Subcutaneous abdominal adipose tissue (tissue), 5 donors: ENCODE results near the gene PSMB9.
"Not testable (repeated sequence)": the region's sequence is repeated elsewhere in the genome, so short reads cannot be mapped to it uniquely, and the experiment has no call there.

ENCODE experiments used
- H3K27ac ChIP-seq: one replicate; pipeline ENCODE4 v1.7.0; 2013; ENCODE audit warnings: low read depth, mild to moderate bottlenecking, inconsistent platforms, low read length, moderate library complexity
- H3K27me3 ChIP-seq, 5 donors: one replicate each; pipeline ENCODE4 v1.7.0; 2013; ENCODE audit warnings: low read length in 5 of 5, inconsistent platforms in 1 of 5; ENCODE audit not compliant: control insufficient read depth in 5 of 5, insufficient read depth in 4 of 5
- H3K36me3 ChIP-seq, 5 donors: one replicate each; pipeline ENCODE4 v1.7.0; 2013; ENCODE audit warnings: low read length in 5 of 5; ENCODE audit not compliant: control insufficient read depth in 5 of 5, insufficient read depth in 5 of 5
- H3K4me1 ChIP-seq, 5 donors: one replicate each; pipeline ENCODE4 v1.7.0; 2013; ENCODE audit warnings: low read length in 5 of 5, mild to moderate bottlenecking in 3 of 5, moderate library complexity in 1 of 5; ENCODE audit not compliant: control insufficient read depth in 5 of 5, insufficient read depth in 5 of 5
- H3K4me3 ChIP-seq, 5 donors: one replicate each; pipeline ENCODE4 v1.7.0; 2013; ENCODE audit warnings: low read length in 5 of 5, low read depth in 1 of 5
- H3K9ac ChIP-seq, 5 donors: one replicate each; pipeline ENCODE4 v1.7.0; 2013; ENCODE audit warnings: low read length in 5 of 5, mild to moderate bottlenecking in 4 of 5, moderate library complexity in 3 of 5
- H3K9me3 ChIP-seq, 5 donors: one replicate each; pipeline ENCODE4 v1.7.0; 2013; ENCODE audit warnings: low read length in 5 of 5; ENCODE audit not compliant: control insufficient read depth in 5 of 5
- donor health status: healthy.
- donor health status: healthy.
- donor health status: healthy.
- donor health status: healthy.
- donor health status: healthy.

The PSMB9 gene

DNA sequence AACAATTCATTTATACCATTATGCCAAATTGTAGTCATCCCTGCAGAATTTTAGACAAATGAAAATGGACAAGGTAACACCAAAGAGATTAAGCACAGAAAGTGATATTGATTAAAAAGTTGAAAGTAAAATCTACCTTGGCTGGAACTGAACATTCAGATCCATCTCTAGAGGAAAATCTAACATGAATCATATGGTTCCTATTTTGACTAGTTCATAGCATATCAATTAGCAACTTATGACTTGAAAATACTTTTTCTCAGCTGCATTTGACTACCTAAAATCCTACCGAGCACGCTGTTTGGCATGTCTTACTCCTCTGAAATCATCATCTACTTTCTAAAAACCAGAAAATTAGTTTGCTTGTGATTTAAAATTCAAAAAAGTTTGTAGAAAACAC, 22.6 kb downstream of the PSMB9 start:
- Histone ChIP-seq H3K36me3 (no peaks in the 10 kb centered on the region), H3K9me3 (peaks cover 0 to 5% (median 0%) of the 10 kb centered on the region in 5 donors), H3K4me1 (no peaks in the 10 kb centered on the region), H3K9ac (no peak overlapping the region), H3K4me3 (no peak overlapping the region), H3K27ac (no peak overlapping the region), H3K27me3 (peaks cover 0 to 2% (median 0%) of the 10 kb centered on the region in 5 donors)

DNA sequence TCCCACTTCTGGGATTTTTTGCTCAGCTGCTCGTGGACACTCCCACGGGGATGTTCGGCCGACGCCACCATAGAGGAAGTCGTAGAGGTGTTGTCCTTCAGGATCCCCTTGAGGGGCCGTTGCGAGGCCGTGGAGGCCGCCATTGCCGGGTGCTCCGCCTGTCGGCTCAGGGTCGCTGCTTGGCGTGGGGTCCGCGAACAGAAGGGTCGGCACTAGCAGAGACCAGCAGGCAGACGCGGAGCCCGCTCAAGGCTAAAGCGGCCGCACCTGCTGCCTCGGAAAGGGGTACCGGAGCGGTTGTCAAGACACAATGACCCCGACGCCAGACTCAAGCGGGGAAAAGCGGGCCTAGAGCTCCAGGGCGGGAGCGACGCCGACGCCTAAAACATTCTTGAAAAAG, 25.7 kb downstream of the PSMB9 start:
- Histone ChIP-seq H3K4me1 (peaks cover 0 to 12% (median 7%) of the 10 kb centered on the region in 5 donors), H3K4me3 (no peak overlapping the region), H3K27ac (no peak overlapping the region), H3K27me3 (peaks cover 0 to 2% (median 0%) of the 10 kb centered on the region in 5 donors), H3K36me3 (no peaks in the 10 kb centered on the region), H3K9ac (no peak overlapping the region), H3K9me3 (no peaks in the 10 kb centered on the region)

DNA sequence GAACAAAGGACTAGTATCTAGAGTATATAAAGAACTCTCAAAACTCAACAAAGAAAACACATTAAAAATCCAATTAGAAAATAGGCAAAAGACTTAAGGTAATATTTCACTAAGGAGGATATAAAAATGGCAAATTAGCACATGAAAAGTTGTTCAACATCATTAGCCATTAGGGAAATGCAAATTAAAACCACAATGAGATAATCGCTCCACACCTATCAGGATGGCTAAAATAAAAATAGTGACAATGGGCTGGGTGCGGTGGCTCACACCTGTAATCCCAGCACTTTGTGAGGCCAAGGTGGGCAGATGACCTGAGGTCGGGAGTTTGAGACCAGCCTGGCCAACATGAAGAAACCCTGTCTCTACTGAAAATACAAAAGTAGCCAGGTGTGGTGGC, 27.0 kb downstream of the PSMB9 start:
- not testable (repeated sequence) for H3K27me3 ChIP-seq, H3K36me3 ChIP-seq, H3K9me3 ChIP-seq, H3K9ac ChIP-seq, H3K27ac ChIP-seq, H3K4me3 ChIP-seq
- peaks cover 0 to 15% (median 10%) of the 10 kb centered on the region in 5 donors for H3K4me1 ChIP-seq

DNA sequence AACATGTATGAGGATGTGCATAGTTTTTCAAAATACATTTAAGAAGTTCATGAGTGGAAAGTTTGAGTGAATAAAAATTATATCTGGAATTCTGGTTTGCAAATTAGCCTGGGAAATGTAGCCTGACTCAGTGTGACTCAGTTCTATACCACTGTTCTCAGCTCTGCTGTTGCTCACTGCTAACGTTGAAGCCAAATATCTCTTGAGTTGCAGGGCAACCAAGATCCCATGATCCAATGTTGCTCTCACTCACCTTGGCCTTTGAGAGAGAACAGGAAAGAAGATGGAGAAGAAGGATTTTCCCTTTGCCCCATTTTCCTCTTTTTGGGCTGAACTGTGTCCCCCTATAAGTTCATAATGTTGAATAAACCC, 28.9 kb downstream of the PSMB9 start:
- no peak overlapping the region for H3K9ac ChIP-seq
- H3K27ac ChIP-seq: peak overlapping the region; percentile 25
- H3K36me3 ChIP-seq: no peaks in the 10 kb centered on the region
- H3K27me3 ChIP-seq: no peaks in the 10 kb centered on the region
- peaks cover 0 to 30% (median 25%) of the 10 kb centered on the region in 5 donors for H3K4me1 ChIP-seq
- no peak overlapping the region for H3K4me3 ChIP-seq
- H3K9me3 ChIP-seq: no peaks in the 10 kb centered on the region

DNA sequence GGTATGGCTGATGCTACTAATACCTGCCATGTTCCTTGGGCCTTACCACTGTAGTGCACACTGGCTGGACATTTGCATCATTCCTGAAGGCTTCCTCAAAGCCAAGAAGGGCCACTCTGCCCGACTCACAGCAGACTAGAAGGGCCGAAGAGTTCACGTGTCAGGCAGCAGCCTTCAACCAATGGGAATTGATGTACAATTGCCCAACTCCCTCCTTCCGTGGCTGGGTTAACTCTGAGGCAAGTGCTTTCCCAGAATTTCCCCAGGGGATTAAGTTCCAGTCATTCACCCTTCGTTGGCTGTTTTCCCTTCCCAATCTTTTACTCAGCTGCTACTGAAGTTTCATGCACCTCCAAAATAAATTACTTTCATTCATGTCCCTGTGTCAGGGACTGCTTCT, 29.8 kb downstream of the PSMB9 start:
- H3K4me3 ChIP-seq: no peak overlapping the region
- no peak overlapping the region for H3K9ac ChIP-seq
- no peaks in the 10 kb centered on the region for H3K36me3 ChIP-seq
- H3K27ac ChIP-seq: peak overlapping the region; percentile 66
- no peaks in the 10 kb centered on the region for H3K27me3 ChIP-seq
- H3K9me3 ChIP-seq: no peaks in the 10 kb centered on the region
- peaks cover 0 to 30% (median 25%) of the 10 kb centered on the region in 5 donors for H3K4me1 ChIP-seq

DNA sequence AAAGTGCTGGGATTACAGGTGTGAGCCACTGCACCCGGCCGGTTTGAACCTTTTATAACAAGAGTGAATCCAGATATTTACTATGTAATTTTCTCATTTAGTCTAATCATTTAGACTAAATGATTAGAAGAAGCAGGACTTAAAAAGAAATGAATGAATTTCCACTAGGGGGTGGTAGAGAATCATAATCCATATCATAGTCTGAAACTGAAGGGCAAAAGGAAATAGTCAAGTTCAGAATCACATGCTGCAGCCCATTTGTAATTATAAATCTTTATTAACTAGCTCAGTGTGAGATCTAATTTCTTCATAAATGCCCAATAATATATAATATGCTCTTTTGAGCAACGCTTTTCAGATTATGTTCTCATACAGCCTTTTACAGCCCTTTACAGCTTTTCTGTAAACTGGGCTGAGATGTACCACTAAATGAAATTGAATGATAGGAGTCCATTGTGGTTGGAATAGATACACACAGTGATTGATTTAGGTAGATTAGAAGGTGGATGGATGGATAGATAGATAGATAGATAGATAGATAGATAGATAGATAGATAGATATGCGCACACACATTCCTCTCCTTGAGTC, 31.8 kb downstream of the PSMB9 start:
- H3K9ac ChIP-seq: no peak overlapping the region
- peak overlapping the region; percentile 13 for H3K27ac ChIP-seq
- H3K27me3 ChIP-seq: no peaks in the 10 kb centered on the region
- no peak overlapping the region for H3K4me3 ChIP-seq
- H3K9me3 ChIP-seq: no peaks in the 10 kb centered on the region
- no peaks in the 10 kb centered on the region for H3K36me3 ChIP-seq
- peaks cover 0 to 30% (median 25%) of the 10 kb centered on the region in 5 donors for H3K4me1 ChIP-seq

DNA sequence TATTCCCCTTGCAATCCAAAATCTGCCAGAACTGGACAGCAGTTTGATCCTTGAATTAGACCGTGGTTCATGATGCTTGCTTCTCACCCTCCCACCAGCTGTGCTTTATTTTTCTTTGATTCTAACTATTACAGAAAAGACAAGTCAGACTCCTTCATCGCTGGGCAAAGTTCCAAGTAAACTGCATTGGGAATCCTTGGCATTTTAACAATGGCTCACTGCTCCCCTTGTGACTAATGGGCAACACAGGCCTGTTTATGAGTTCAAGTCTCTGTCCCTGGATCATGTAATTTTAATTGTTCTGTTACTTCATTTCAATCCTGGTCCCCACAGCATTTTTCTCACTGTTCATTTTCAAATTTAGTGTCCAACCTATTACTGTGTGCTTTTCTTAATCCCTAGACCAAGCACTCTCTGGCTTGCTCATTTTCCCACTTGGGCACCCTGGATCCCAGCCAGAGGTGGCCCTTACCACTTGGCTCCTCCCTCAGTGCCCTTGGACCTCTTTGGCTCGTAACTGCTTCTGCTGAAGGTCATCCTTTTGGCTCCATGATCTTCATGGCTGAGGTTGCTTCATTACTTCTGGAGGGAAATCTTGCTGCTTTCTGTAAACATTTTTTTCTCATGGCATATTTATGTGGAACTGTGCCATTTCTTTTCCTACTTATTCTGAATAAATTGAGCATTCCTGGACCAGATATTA, 32.8 kb downstream of the PSMB9 start:
- Histone ChIP-seq H3K9me3 (no peaks in the 10 kb centered on the region), H3K36me3 (no peaks in the 10 kb centered on the region), H3K27ac (peak overlapping the region; percentile 13), H3K27me3 (no peaks in the 10 kb centered on the region), H3K4me3 (no peak overlapping the region), H3K4me1 (peaks cover 0 to 30% (median 25%) of the 10 kb centered on the region in 5 donors), H3K9ac (no peak overlapping the region)

DNA sequence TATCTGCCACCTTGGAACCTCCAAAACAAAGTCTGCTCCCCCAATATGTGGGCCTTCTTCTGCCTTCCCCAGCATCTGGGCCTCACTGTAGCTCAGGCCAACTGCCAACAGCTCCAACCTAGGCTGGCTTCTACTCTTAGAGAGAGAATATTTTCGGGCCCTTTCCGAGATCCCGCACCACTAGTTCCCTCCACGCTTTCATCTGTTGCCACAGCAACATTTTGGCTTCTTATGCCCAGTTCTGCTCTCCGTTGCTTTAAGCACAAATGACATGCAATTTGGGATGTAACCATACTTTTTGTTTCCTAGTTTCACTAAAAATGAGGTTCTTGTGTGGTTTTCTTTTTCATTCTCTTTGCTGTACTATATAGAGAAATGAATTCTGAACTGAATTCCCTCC, 33.6 kb downstream of the PSMB9 start:
- no peaks in the 10 kb centered on the region for H3K27me3 ChIP-seq
- H3K4me1 ChIP-seq: peaks cover 0 to 30% (median 25%) of the 10 kb centered on the region in 5 donors
- no peaks in the 10 kb centered on the region for H3K9me3 ChIP-seq
- H3K27ac ChIP-seq: peak overlapping the region; percentile 13
- H3K4me3 ChIP-seq: no peak overlapping the region
- no peaks in the 10 kb centered on the region for H3K36me3 ChIP-seq
- no peak overlapping the region for H3K9ac ChIP-seq

DNA sequence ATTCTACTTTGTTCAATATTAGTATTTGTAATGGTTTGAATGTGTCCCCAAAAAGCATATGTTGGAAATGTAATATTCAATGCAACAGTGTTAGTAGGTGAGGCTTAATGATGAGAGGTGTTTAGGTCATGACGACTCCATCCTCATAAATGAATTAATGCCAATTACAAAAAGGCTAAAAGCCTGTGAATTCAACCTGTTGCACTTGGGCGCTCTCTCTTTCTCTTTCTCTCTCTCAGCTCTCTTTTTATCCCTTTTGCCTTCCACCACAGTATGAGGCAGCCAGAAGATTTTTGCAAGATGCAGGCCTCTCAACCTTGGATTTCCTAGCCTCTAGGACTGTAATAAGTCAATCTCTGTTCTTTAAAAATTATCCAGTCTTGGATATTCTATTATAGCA, 34.6 kb downstream of the PSMB9 start:
- H3K9ac ChIP-seq: no peak overlapping the region
- H3K9me3 ChIP-seq: no peaks in the 10 kb centered on the region
- H3K4me1 ChIP-seq: peaks cover 0 to 27% (median 23%) of the 10 kb centered on the region in 5 donors
- no peaks in the 10 kb centered on the region for H3K36me3 ChIP-seq
- no peak overlapping the region for H3K27ac ChIP-seq
- no peak overlapping the region for H3K4me3 ChIP-seq
- no peaks in the 10 kb centered on the region for H3K27me3 ChIP-seq

DNA sequence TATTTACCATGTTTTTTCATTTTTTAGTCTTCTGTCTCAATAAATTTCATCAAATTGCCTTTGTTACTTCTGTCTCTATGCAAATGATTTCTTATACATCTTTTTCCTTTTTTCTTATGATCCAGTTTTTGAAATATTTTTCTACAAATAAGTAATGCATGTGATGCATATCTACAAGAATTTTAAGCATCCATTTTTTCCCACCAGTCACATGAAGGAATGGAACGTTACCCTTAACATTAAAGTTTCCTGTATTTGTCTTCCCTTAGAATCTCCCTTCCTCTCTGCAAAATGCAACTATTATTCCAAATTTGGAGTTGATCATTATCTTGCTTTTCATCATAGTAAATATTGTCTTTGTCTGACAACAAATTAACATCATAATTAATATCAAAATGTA, 35.5 kb downstream of the PSMB9 start:
- Histone ChIP-seq H3K36me3 (no peaks in the 10 kb centered on the region), H3K9ac (no peak overlapping the region), H3K4me1 (peaks cover 0 to 29% (median 23%) of the 10 kb centered on the region in 5 donors), H3K4me3 (no peak overlapping the region), H3K9me3 (no peaks in the 10 kb centered on the region), H3K27ac (no peak overlapping the region), H3K27me3 (no peaks in the 10 kb centered on the region)
